ENCODE data around the gene PNPLA5.

- TF ChIP-seq CTCF (conservative IDR thresholded peaks at IDR 0.05; ENCODE audit: low read depth, low read length) (no peak), EZH2phosphoT487 (IDR thresholded peaks at IDR 0.05; ENCODE audit: borderline replicate concordance, low read length) (no peak)
Measured at GRCh38 chr22:43894122-43894521, 2.3 kb upstream of the PNPLA5 start.
